Activated CD4-positive, alpha-beta T cell treated with anti-CD3 and anti-CD28 coated beads, Interleukin-2, amount 50 U/mL, for 16 hours (primary cell): ENCODE results near the gene USP43.

Source experiments
- DNase-seq: peaks from one replicate; pipeline ENCODE4 v3.0.0-alpha.2; 2020

The USP43 gene

DNA sequence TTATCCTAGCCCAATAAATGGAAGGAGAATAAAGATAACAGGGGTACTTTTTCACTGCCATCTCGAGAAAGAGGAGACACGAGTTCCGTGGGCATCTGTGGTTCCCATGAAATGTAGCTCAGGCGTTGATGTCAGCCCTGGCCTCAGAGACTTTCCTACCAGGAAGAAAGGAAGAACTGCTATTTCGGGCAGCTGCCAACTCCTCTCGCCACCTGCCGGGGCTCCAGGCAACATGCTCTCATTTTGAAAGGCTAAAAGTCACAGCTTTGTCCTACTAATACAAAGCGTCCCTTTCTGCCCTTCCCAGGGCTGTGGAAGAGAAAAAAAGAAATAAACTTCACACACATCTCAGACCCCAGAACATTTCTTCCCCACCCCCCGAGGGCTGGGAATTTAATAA lies 80.3 kb downstream of the USP43 start:
- no peak for DNase-seq

DNA sequence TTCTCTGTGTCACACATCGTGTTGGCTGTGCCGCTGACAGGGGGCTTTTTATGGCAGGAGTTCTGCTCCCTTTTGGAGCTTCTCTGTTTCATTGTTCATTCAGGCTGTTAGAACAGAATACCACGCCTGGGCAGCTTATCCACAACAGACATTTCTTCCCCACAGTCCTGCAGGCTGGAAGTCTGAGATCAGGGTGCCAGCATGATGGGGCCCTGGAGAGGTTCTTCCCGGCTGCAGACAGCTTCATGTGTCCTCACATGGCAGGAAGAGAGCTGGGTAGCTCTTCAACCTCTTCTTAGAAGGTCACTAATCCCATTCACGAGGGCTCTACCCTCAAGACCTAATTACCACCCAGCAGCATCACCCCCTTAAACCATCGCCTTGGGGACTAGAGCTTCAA lies 81.0 kb downstream of the USP43 start:
- DNase-seq, result no peak

DNA sequence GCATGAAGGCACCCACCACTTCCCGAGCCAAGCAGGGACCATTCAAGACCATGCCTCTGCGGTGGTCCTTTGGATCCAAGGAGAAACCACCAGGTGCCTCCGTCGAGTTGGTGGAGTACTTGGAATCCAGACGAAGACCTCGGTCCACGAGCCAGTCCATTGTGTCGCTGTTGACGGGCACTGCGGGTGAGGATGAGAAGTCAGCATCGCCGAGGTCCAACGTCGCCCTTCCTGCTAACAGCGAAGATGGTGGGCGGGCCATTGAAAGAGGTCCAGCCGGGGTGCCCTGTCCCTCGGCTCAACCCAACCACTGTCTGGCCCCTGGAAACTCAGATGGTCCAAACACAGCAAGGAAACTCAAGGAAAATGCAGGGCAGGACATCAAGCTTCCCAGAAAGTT lies 82.7 kb downstream of the USP43 start:
- no peak for DNase-seq

DNA sequence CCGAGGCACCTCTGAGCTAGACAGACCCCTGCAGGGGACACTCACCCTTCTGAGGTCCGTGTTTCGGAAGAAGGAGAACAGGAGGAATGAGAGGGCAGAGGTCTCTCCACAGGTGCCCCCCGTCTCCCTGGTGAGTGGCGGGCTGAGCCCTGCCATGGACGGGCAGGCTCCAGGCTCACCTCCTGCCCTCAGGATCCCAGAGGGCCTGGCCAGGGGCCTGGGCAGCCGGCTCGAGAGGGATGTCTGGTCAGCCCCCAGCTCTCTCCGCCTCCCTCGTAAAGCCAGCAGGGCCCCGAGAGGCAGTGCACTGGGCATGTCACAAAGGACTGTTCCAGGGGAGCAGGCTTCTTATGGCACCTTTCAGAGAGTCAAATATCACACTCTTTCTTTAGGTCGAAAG lies 83.2 kb downstream of the USP43 start:
- no peak for DNase-seq

DNA sequence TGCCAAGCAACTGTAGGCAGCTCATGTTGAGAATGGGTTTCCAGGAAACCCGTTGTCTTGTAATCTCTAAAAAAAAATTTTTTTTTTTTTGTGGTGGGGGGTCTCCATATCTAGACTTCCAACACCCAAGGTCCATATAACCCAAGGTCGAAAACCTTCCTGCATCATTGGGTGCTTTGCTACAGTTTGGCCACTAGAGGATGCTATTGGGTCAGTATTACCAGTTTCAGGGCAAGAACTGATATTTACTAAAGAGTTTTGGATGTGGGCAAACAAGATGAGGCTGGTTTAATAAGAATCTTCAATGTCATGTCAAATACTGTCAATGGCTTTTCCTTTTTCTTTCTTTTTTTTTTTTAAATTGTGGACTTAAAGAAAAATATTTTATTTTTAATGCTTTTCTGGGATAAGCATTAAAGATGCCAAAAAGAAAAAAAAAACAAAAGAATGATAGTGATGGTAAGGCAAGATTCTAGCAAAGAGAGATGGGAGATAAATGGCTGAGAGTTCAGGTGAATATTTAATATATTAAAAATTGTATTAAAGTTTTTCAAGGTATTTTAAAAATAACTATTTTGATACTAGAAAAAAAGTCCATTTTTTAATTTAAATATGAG lies 83.8 kb downstream of the USP43 start:
- DNase-seq, result peak; percentile 60

DNA sequence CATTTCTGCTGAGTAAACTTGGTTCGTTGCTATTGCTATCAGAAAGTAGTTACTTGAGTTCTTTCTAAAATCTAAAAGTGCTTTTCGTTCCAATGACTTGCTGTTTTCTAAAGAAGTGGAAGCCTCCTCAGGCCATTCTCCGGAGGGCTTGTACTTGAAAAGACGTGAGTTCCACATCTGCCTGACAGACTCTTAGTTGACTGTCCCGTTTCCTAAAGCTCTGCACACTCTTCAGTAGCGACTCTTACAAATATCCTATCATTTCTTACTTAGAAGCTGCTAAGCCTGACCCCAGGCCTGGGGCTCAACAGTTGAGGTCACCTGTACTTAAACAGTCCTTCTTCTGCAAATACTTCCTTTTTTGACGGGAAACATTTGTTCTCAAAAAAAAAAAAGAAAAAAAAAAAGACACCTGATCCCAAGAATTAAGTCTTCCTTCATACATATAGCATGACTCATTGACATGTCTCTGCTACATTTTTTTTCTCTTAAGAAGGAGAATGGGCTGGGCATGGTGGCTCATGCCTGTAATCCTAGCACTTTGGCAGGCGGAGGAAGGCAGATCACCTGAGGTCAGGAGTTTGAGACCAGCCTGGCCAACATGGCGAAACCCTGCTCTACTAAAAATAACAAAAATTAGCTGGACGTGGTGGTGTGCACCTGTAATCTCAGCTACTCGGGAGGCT lies 84.6 kb downstream of the USP43 start:
- DNase-seq, result no peak

DNA sequence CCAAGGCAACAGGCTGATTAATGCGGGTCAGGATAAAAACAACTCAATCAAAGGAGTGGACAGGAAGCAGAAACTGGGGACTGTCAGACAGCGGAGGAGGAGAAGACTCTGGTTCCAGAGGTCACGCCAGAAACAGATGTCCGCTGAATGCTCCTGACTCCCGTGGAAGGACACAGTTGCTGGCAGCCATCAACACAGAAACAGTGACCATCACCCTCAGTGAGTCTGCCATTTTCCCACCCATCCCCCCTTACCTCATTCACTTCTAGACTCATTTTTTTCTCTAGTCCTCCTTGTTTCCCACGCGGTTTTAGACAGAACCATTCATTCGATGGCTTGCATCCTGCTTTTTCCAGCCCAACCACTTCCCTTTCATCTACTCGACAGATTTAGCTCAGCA lies 105.2 kb downstream of the USP43 start:
- no peak for DNase-seq

DNA sequence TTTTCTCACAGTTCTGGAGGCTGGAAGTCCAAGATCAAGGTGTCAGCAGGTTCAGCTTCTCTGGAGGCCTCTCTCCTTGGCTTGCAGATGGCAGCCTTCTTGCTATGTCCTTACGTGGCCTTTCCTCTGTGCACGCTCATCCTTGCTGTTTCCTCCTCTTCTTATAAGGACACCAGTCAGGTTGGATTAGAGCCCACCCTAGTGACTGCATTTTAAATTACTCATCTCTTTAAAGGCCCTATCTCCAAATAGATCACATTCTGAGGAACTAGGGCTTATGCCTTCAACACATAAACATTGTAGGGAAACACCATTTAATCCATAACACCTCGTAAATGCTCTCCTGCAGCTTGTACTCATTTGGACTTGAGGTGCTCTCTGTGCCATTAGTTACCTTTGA lies 109.8 kb downstream of the USP43 start:
- DNase-seq, result no peak

DNA sequence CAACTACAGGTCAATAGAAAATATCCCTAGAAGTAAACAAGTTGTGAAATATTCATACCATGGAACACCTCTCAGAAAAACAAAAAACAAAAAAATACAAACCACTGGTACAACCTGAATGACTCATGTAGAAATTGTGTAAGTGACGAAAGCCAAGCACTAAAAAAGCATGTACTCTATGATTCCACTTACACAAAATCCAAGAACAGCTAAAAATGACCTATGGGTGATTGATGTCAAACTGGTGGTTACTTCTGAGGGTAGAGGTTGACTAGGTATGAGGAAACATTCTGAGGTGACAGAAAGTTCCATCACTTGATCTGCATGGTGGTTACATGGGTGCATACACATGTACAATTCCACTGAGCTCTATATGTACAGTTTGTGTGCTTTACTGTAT lies 114.9 kb downstream of the USP43 start:
- DNase-seq, result peak; percentile 28

DNA sequence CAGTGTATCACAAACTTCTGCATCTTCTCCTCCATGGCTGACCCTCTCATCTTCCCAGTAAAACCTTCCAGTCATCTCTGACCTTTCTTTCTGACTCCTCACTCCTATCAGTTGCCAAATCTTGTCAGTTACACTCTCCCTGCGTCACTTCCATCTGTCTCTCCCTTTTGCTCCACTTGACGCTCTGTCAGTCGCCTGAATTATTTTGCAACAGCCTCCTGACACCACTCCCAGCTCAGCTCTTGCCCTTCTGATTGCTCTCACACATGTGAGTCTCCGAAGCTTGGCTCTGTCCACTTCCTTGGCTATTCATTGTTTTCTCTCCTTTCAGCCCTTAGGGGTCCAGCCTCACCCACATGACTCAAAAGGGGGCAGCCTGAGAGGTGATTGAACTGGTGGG lies 118.3 kb downstream of the USP43 start:
- peak; percentile 36 for DNase-seq

DNA sequence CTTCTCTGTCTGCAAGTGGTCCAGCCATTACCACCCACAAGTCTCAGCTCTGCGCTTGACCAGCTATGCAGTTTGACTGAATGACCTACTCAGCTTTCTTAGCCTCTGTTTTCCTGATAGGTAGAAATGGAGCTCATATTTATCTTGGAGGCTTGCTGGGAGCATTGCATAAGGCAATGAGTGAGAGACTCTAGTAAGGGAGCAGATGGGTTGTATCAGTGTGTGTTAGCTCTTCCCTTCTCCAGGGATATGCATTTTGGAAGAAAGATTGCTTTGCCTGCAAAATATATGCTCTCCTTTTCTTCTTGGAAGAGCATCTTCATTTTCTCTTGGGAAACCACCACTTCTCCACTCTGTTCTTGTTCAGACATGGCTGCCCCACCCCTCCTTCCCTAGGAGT lies 120.0 kb downstream of the USP43 start:
- no peak for DNase-seq

DNA sequence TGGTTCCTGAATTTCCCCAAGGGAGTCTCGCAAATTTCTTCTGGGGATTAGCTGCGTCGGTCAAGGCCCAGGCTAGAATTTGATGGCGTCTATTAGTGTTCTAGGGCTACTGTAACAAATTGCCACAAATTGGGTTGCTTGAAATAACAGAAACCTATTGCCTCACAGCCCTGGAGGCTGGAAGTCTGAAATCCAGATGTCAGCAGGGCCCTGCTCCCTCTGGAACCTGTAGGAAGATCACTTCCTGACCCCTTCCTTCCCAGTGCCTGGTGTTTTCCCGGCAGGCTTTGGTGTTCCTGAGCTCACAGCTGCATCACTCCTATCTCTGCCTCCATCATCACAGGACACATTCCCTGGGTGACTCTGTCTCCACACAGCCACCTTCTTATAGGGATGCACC lies 121.7 kb downstream of the USP43 start:
- no peak for DNase-seq

DNA sequence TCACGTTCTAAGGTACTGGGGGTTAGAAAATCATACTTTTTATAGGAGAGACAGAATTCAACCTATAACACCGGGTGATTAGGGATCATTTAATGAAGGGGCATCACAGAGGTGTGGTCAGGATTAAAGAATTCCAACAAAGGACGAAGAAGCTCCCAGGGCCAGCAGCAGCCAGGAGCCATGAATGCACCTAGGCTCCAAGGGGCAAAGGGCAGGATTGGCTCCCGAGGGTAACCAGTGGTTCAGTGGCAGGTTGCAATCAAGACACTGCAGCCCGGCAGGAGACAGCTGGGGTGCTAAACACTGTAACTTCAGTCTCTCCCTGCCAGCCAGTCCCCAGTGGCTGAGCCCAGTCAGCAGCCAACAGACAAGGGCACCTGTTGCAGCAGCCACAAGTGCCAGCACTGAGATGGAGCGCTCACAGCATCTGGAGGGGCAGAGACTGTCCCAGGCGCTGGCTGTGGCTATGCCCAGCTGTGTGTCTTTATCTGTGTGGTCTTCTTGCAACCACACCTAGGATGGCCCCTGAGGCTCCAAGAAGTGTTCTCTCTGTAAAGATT lies 122.2 kb downstream of the USP43 start:
- no peak for DNase-seq

DNA sequence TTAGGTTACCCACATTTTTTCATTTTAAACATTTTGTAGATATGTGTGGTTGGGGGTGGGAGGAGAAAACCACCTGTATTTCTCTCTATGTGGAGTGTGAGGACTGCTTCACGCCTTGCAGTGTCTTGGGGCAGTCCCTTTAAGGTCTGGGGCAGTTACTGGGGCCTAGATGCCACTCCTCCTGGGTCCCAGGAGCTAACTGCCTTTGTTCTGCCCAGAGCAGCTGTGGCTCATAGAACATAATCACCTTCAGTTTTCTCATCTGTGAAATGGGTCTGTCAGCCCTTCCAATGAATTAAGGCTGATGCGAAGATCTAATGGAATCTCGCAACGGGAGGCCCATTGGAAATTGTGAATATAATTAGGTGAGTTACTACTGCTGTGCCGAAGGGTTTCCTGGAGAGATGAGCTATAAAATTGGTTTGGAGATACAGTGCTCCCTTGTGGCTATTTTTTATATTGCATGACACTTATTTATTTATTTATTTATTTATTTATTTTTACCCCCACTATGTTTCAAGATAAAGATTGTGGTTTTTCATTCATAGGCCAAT lies 123.1 kb downstream of the USP43 start:
- peak; percentile 20 for DNase-seq

DNA sequence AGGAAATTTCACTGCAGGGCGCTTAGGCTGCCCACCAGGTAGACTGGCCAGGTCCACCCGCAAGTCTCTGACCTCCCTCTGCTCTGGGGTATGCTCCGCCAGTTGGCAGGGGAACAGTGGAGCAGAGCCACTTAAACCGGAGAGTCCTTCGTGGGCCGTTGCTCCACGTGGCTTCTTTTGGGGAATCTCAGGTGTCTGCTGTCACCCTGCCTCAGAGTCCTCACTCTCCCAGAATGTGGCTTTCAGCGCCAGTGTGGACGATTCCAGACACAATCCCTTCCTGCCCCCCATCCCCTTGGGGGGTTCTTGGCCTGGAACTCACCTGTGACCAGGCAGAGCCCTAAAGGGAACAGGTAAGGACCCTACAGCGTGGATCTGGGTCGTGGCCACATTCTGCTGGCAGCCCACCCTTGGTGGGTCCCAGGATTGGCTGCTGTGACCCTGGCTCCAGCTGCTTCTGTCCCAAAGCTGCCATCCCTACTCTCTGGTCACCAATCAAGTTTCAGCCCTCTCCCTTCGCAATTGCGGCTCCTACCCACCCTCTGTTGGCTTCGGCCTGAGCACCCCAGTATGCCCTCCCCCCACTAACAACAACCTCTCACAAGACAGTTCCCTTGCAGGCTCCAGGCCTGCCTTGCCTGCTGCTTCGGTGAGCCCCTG lies 123.8 kb downstream of the USP43 start:
- DNase-seq, result no peak

DNA sequence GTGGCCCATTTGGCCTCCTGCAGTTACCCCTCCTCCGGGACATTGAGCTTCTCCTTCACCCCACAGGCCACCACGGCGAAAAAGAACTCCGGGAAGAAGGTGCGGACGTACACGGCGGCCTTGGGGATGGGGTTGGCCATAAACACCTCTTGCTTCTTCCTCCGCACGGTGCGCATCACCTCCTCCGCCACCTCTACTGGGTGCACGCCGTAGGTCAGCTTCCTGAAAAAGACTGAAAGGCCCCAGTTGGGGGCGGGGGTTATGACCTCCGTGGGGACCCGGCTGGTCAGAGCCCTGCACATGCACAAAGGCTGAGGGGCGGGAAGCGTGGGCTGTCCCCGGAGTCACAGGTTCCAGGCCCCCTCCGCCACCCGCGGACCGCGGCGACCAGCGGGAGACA lies 126.1 kb downstream of the USP43 start:
- DNase-seq, result no peak

DNA sequence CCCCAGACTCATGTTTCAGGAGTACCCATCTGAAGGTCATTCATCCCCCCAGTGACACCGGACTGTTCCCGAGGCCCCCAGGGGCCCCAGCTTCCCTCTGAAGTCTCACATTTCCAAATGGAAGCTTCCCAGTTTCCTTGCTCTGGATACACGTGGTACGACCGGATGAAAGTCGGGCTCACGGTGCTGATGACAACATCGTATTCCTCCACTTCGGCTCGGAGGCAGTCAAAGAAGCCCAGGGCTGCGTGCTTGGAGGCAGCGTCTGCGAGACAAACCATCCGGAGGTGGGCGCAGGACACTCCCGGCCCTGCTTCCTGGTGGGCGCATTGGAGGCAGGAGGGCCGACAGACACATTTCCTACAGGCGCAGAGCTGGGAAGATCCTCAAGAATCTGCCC lies 127.3 kb downstream of the USP43 start:
- no peak for DNase-seq

DNA sequence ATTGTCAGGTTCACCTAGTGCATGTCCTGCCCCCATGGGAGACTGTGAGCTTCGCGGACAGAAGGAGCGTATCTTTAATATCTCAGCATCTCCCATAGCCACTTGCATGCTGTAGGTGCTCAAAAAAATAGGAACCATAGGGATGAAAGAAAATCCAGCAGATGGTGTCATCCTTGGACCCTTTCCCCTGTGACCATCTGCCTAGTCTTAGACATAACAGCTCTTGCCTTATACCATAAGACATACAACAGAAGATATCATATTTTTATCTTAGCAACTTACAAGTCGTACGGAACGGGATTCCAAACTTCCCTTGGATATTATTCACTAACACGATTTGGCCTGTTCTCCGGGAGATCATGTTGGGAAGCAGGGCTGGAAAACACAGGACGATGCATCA lies 131.6 kb downstream of the USP43 start:
- DNase-seq, result no peak
